OCI-LY1 (cell line): Measurements from ENCODE around the gene NHSL2.
"Not testable (repeated sequence)": the region's sequence is repeated elsewhere in the genome, so short reads cannot be mapped to it uniquely, and the experiment has no call there.

ENCODE experiments used
- H2AFZ ChIP-seq: fragments of 200-600 bp; sonication (generic), shearing (Covaris generic); 2 replicates; pipeline ENCODE4 v1.6.0; 2014; ENCODE audit warnings: antibody characterized with exemption, mild to moderate bottlenecking, low read length
- H3F3A ChIP-seq: fragments of 200-600 bp; sonication (generic), shearing (Covaris generic); 2 replicates; pipeline ENCODE4 v1.6.0; 2014; ENCODE audit warnings: mild to moderate bottlenecking, antibody characterized with exemption, low read length, moderate library complexity; ENCODE audit not compliant: insufficient read depth
- H3K27ac ChIP-seq: fragments of 200-600 bp; sonication (generic); 2 replicates; pipeline ENCODE4 v1.5.1; 2014; ENCODE audit warnings: low read length, mixed run types, mild to moderate bottlenecking, low read depth; ENCODE audit not compliant: poor library complexity, severe bottlenecking
- H3K27me3 ChIP-seq: fragments of 200-600 bp; sonication (generic); 2 replicates; pipeline ENCODE4 v1.6.0; 2014; ENCODE audit warnings: antibody characterized with exemption, mild to moderate bottlenecking, low read length, moderate library complexity; ENCODE audit not compliant: insufficient read depth
- H3K36me3 ChIP-seq: fragments of 200-600 bp; sonication (generic); 2 replicates; pipeline ENCODE4 v1.6.1; 2014; ENCODE audit warnings: mild to moderate bottlenecking, antibody characterized with exemption, low read length, moderate library complexity, mixed read lengths; ENCODE audit not compliant: insufficient read depth
- H3K4me1 ChIP-seq: fragments of 200-600 bp; sonication (generic); 2 replicates; pipeline ENCODE4 v1.5.1; 2014; ENCODE audit warnings: mild to moderate bottlenecking, low read length, moderate library complexity; ENCODE audit not compliant: insufficient read depth, severe bottlenecking
- H3K4me2 ChIP-seq: fragments of 200-600 bp; sonication (generic), shearing (Covaris generic); 2 replicates; pipeline ENCODE4 v1.6.1; 2014; ENCODE audit warnings: low read length
- H3K4me3 ChIP-seq: fragments of 200-600 bp; sonication (generic); 2 replicates; pipeline ENCODE4 v1.5.1; 2014; ENCODE audit warnings: low read length, low read depth, mild to moderate bottlenecking, mixed read lengths; ENCODE audit not compliant: poor library complexity, severe bottlenecking
- H3K79me2 ChIP-seq: fragments of 200-600 bp; shearing (Covaris generic); 2 replicates; pipeline ENCODE4 v1.6.1; 2016; ENCODE audit warnings: mixed run types, low read length, mixed read lengths; ENCODE audit not compliant: insufficient read depth
- H3K9ac ChIP-seq: fragments of 200-600 bp; sonication (generic), shearing (Covaris generic); 2 replicates; pipeline ENCODE4 v1.6.1; 2014; ENCODE audit warnings: mild to moderate bottlenecking, low read length, mixed read lengths
- H3K9me2 ChIP-seq: fragments of 200-600 bp; sonication (generic), shearing (Covaris generic); 2 replicates; pipeline ENCODE4 v1.6.1; 2014; ENCODE audit warnings: low read depth, mild to moderate bottlenecking, low read length, mixed read lengths
- H3K9me3 ChIP-seq: fragments of 200-600 bp; shearing (Covaris generic); 2 replicates; pipeline ENCODE4 v1.6.1; 2014; ENCODE audit warnings: low read length, mixed read lengths
- H4K20me1 ChIP-seq: fragments of 200-600 bp; sonication (generic), shearing (Covaris generic); 2 replicates; pipeline ENCODE4 v1.6.0; 2016; ENCODE audit warnings: mild to moderate bottlenecking, low read length; ENCODE audit not compliant: insufficient read depth
- EZH2 ChIP-seq: fragments of 200-600 bp; sonication (generic), shearing (Covaris generic); IDR thresholded peaks from 2 replicates; pipeline ENCODE4 v1.8.0; 2017; ENCODE audit warnings: borderline replicate concordance, mixed run types, mild to moderate bottlenecking, antibody characterized with exemption, low read length, moderate library complexity, mixed read lengths
- TF ChIP-seq, protein P1 (sequence below): fragments of 200-600 bp; sonication (generic), shearing (Covaris generic); IDR thresholded peaks from 2 replicates; pipeline ENCODE4 v1.5.1; 2017; ENCODE audit warnings: mild to moderate bottlenecking, antibody characterized with exemption, low read length, moderate library complexity, mixed read lengths

NHSL2 gene

DNA sequence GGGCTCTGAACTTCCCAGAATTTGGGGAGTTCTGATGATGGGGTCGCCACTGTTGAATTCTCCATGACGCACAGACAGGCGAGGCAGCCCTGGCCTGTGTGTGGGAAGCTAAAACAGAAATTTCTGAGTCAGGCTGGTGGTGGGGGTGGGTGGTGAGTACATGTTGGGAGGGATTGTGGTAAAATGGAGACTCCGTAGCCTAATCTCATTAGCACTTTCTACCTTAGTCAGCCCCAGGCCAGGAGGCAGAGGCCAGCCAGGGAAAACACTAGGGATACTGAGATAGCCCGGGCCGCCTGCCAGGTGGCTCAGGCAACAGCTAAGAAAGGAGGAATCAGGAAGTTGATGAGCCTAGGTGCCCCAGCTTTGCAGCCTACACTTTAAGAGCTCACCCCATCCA lies 39.3 kb upstream of the NHSL2 start:
- H3K79me2 ChIP-seq, result no peaks in the 10 kb centered on the region
- TF ChIP-seq, protein P1, sequence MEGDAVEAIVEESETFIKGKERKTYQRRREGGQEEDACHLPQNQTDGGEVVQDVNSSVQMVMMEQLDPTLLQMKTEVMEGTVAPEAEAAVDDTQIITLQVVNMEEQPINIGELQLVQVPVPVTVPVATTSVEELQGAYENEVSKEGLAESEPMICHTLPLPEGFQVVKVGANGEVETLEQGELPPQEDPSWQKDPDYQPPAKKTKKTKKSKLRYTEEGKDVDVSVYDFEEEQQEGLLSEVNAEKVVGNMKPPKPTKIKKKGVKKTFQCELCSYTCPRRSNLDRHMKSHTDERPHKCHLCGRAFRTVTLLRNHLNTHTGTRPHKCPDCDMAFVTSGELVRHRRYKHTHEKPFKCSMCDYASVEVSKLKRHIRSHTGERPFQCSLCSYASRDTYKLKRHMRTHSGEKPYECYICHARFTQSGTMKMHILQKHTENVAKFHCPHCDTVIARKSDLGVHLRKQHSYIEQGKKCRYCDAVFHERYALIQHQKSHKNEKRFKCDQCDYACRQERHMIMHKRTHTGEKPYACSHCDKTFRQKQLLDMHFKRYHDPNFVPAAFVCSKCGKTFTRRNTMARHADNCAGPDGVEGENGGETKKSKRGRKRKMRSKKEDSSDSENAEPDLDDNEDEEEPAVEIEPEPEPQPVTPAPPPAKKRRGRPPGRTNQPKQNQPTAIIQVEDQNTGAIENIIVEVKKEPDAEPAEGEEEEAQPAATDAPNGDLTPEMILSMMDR, result no peak
- TF ChIP-seq EZH2, result no peak

DNA sequence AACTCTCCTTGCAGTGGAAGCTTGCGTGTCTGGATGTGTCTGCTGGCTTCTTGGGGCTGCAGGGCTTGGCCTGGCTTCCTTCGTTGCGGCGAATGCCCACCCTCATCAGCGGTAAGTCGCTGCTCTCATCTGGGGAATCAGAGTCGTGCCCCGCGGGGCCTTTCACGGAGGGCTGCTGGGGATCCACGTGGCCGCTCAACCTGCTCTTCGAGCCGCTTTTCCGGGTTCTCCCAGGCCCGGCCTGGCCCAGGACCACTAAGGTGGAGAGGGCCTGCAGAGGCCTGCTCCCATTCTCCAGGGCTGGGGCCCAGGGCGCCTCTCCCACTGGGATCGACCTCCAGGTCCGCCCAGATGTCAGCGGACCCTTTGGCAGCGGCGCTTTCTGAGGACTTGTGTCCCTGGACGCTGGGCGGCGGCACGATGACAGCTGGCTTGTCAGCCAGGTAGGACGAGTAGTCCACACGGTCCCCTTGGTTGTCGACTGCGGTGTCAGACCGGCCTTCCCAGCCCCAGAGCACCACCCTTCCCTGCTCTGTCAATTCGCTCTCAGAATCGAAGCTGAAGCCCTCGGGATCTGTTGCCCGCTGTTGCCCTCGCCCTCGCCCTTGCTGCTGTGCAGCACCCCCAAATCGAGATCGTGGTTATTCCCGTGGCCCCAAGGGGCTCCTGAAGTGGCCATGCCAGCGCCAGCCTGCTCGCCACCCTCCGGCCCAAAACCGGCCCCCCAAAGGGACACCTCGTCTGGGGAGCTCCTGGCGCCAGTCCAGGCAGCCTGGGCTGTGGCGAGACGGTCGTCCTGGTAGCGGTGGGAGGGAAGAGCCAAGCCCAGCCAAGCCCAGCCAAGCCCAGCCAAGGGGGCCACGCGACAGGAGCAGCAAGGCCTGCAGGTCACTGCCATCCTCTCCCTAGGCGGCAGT lies 37.8 kb upstream of the NHSL2 start:
- TF ChIP-seq, protein P1, result no peak
- TF ChIP-seq EZH2, result no peak
- Histone ChIP-seq H3K4me2 (no peak overlapping the region), H3K79me2 (no peaks in the 10 kb centered on the region), H3K4me1 (no peaks in the 10 kb centered on the region), H3K9me2 (no peaks in the 10 kb centered on the region), H3K27ac (no peak overlapping the region), H2AFZ (no peak overlapping the region), H3K9ac (no peak overlapping the region), H3K27me3 (no peaks in the 10 kb centered on the region), H3K4me3 (no peak overlapping the region), H4K20me1 (no peaks in the 10 kb centered on the region), H3K36me3 (no peaks in the 10 kb centered on the region), H3F3A (no peaks in the 10 kb centered on the region), H3K9me3 (no peaks in the 10 kb centered on the region)

More for the DNA sequence above, 39.3 kb upstream of the NHSL2 start:
- Histone ChIP-seq H3F3A (no peaks in the 10 kb centered on the region), H3K9ac (no peak overlapping the region), H3K27ac (no peak overlapping the region), H2AFZ (no peak overlapping the region), H3K36me3 (no peaks in the 10 kb centered on the region), H3K4me1 (no peaks in the 10 kb centered on the region), H3K9me2 (no peaks in the 10 kb centered on the region), H3K27me3 (no peaks in the 10 kb centered on the region), H3K9me3 (no peaks in the 10 kb centered on the region), H3K4me3 (no peak overlapping the region), H4K20me1 (no peaks in the 10 kb centered on the region), H3K4me2 (no peak overlapping the region)

DNA sequence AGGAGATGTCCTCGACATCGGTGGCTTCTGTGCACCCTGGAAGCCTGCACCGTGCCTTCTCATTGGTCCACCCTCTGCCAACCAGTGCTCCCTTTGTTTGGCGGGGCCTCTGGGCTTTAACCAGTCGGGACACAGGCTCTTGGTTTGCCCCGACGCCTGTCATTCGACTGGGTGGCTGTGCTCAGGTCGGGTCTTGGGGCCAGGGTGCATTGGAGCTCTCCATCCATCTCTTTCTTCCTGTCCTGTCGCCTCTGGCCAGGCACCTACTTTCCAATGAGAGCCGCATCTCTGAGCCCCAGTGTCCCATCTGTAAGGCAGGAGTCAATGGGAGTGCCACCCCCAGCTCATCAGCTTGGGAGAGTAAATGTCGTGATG lies 37.2 kb upstream of the NHSL2 start:
- H3K9ac ChIP-seq, result no peak overlapping the region
- no peaks in the 10 kb centered on the region for H3K9me3 ChIP-seq
- H3K4me2 ChIP-seq, result no peak overlapping the region
- no peaks in the 10 kb centered on the region for H3F3A ChIP-seq
- no peaks in the 10 kb centered on the region for H3K4me1 ChIP-seq
- H2AFZ ChIP-seq, result no peak overlapping the region
- H4K20me1 ChIP-seq, result no peaks in the 10 kb centered on the region
- no peaks in the 10 kb centered on the region for H3K9me2 ChIP-seq
- H3K36me3 ChIP-seq, result no peaks in the 10 kb centered on the region
- no peak overlapping the region for H3K4me3 ChIP-seq
- TF ChIP-seq, protein P1, result no peak
- TF ChIP-seq EZH2, result no peak
- no peaks in the 10 kb centered on the region for H3K27me3 ChIP-seq
- no peaks in the 10 kb centered on the region for H3K79me2 ChIP-seq
- no peak overlapping the region for H3K27ac ChIP-seq

DNA sequence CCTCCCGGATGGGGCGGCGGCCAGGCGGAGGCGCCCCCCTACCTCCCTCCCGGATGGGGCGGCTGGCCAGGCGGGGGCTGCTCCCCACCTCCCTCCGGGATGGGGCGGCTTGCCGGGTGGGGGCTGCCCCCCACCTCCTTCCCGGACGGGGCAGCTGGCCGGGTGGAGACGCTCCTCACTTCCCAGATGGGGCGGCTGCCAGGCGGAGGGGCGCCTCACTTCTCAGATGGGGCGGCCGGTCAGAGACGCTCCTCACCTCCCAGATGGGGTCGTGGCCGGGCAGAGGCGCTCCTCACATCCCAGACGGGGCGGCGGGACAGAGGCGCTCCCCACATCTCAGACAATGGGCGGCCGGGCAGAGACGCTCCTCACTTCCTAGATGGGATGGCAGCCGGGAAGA lies 33.8 kb upstream of the NHSL2 start:
- not testable (repeated sequence) for H3F3A ChIP-seq, H3K36me3 ChIP-seq, H3K9me3 ChIP-seq, H3K4me2 ChIP-seq, H2AFZ ChIP-seq, H4K20me1 ChIP-seq, H3K27ac ChIP-seq, H3K4me3 ChIP-seq, H3K9me2 ChIP-seq, H3K27me3 ChIP-seq, H3K4me1 ChIP-seq, H3K79me2 ChIP-seq, H3K9ac ChIP-seq
